KMS-11 (cell line): ENCODE data around the gene CLOCK.

Experiments used
- H2AFZ ChIP-seq: fragments of 200-600 bp; sonication (generic); 2 replicates; pipeline ENCODE4 v1.6.1; 2016; ENCODE audit warnings: antibody characterized with exemption, mixed run types, low read depth
- H3K27ac ChIP-seq: fragments of 200-600 bp; sonication (generic); 2 replicates; pipeline ENCODE4 v1.6.1; 2016; ENCODE audit warnings: mild to moderate bottlenecking, mixed run types
- H3K27me3 ChIP-seq: fragments of 200-600 bp; sonication (generic); 2 replicates; pipeline ENCODE4 v1.6.1; 2017; ENCODE audit warnings: mild to moderate bottlenecking, low read depth, mixed run types, moderate library complexity; ENCODE audit not compliant: insufficient read depth
- H3K36me3 ChIP-seq: fragments of 200-600 bp; sonication (generic); 2 replicates; pipeline ENCODE4 v1.6.1; 2017; ENCODE audit warnings: mild to moderate bottlenecking, mixed run types; ENCODE audit not compliant: insufficient read depth
- H3K4me1 ChIP-seq: fragments of 200-600 bp; sonication (generic); 2 replicates; pipeline ENCODE4 v1.6.1; 2016; ENCODE audit warnings: mild to moderate bottlenecking, low read depth, mixed run types; ENCODE audit not compliant: poor library complexity, severe bottlenecking
- H3K4me2 ChIP-seq: fragments of 200-600 bp; sonication (generic); 2 replicates; pipeline ENCODE4 v1.7.0; 2016; ENCODE audit warnings: mild to moderate bottlenecking, mixed run types
- H3K4me3 ChIP-seq: fragments of 200-600 bp; sonication (generic); IDR thresholded peaks from 2 replicates; pipeline ENCODE4 v1.6.1; 2017; ENCODE audit warnings: low read depth, low read length, mixed read lengths; ENCODE audit not compliant: insufficient read depth
- H3K79me2 ChIP-seq: fragments of 200-600 bp; sonication (generic); 2 replicates; pipeline ENCODE4 v1.6.1; 2016; ENCODE audit warnings: low read depth, mixed run types; ENCODE audit not compliant: insufficient read depth
- H3K9ac ChIP-seq: fragments of 200-600 bp; sonication (generic); 2 replicates; pipeline ENCODE4 v1.6.1; 2016; ENCODE audit warnings: mild to moderate bottlenecking, mixed run types
- H4K20me1 ChIP-seq: fragments of 200-600 bp; sonication (generic); 2 replicates; pipeline ENCODE4 v1.6.1; 2016; ENCODE audit warnings: mild to moderate bottlenecking, mixed run types; ENCODE audit not compliant: insufficient read depth
- TF ChIP-seq, protein P1 (sequence below): fragments of 200-600 bp; sonication (generic); conservative IDR thresholded peaks from 2 replicates; pipeline ENCODE4 v1.6.1; 2017; ENCODE audit warnings: low read depth, mild to moderate bottlenecking, antibody characterized with exemption, low read length, moderate library complexity, mixed read lengths

CLOCK gene

DNA sequence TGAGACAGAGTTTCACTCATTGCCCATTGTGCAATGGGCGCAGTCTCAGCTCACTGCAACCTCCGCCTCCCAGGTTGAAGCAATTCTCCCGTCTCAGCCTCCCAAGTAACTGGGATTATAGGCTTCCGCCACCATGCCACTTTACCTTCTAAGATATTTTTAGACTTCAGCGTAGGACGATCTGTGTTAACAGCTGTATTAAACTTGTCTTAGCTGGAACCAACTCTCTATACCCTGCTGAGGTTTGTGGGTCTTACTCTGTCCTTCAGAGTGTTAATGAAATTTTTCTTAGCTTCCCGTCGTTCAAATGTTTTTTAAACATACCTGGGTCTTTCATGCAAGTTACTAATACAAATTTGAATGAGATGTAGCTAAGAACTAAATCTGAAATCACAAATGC, 136.3 kb downstream of the CLOCK start:
- Histone ChIP-seq H3K4me3 (no peak overlapping the region), H3K27ac (no peak overlapping the region), H3K9ac (no peak overlapping the region), H4K20me1 (peaks cover 8% of the 10 kb centered on the region; the same call in 1 of the 2 replicates), H3K4me1 (no peaks in the 10 kb centered on the region), H3K36me3 (peaks cover 5% of the 10 kb centered on the region; the same call in 1 of the 2 replicates), H3K27me3 (no peaks in the 10 kb centered on the region), H3K4me2 (no peak overlapping the region), H3K79me2 (peaks cover 61% of the 10 kb centered on the region), H2AFZ (no peak overlapping the region)
- TF ChIP-seq, protein P1, sequence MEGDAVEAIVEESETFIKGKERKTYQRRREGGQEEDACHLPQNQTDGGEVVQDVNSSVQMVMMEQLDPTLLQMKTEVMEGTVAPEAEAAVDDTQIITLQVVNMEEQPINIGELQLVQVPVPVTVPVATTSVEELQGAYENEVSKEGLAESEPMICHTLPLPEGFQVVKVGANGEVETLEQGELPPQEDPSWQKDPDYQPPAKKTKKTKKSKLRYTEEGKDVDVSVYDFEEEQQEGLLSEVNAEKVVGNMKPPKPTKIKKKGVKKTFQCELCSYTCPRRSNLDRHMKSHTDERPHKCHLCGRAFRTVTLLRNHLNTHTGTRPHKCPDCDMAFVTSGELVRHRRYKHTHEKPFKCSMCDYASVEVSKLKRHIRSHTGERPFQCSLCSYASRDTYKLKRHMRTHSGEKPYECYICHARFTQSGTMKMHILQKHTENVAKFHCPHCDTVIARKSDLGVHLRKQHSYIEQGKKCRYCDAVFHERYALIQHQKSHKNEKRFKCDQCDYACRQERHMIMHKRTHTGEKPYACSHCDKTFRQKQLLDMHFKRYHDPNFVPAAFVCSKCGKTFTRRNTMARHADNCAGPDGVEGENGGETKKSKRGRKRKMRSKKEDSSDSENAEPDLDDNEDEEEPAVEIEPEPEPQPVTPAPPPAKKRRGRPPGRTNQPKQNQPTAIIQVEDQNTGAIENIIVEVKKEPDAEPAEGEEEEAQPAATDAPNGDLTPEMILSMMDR: no peak

DNA sequence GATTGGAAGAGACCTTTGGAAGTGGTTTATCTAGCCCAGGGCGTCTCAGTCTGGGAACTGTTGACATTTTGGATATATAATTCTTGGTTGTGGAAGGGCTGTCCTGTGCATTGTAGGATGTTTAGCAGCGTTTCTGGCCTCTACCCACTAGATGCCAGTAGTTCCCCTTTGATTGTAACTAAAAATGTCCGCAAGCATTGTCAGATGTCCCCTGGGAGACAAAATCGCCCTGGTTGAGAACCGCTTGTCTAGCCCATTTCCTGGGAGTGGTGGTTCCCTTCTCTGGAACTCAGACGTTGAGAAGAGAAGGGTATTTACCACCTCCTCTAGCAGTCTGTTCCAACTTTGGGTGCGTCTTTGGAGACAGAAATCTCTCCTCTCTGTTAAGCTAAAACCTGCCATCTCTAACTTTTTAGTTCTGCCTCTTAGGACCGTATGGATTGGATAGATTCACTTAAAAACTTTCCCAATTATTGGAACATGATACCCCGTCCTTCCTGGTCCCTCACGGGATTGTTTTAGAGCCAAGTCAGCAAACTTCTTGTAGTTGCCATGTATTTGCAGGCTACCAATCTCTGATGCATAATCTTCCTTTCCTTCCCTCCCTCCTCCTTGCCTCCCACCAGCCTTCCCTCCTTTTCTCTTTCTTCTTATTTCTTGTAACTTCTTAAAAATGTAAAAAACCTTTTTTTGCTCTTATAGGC, 137.1 kb downstream of the CLOCK start:
- H3K27ac ChIP-seq: no peak overlapping the region
- no peak overlapping the region for H2AFZ ChIP-seq
- no peak overlapping the region for H3K9ac ChIP-seq
- H3K27me3 ChIP-seq: no peaks in the 10 kb centered on the region
- peaks cover 5% of the 10 kb centered on the region; the same call in 1 of the 2 replicates for H3K36me3 ChIP-seq
- peaks cover 69% of the 10 kb centered on the region for H3K79me2 ChIP-seq
- no peaks in the 10 kb centered on the region for H3K4me1 ChIP-seq
- H3K4me2 ChIP-seq: no peak overlapping the region
- peaks cover 8% of the 10 kb centered on the region; the same call in 1 of the 2 replicates for H4K20me1 ChIP-seq
- TF ChIP-seq, protein P1: no peak
- H3K4me3 ChIP-seq: no peak overlapping the region

DNA sequence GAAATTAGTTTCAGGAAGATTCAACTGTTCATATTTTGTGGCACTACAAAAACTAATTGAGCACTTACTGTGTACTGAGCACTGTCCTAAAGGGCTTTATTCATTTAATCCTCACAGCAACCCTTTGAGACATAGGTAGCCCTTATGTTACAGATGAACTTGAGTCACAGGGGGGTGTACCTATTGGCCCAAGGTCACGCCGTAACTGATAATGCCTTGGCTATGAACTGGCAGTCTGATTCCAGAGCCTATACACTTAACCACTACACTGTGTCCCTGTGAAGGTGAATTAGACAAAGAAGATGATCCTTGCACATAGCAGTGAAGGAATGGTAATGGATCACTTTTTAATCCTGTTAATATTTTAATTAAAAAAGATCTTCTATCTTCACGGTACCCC, 138.9 kb downstream of the CLOCK start:
- Histone ChIP-seq H3K4me2 (no peak overlapping the region), H3K27ac (no peak overlapping the region), H3K27me3 (no peaks in the 10 kb centered on the region), H3K9ac (no peak overlapping the region), H3K36me3 (peaks cover 5% of the 10 kb centered on the region; the same call in 1 of the 2 replicates), H4K20me1 (peaks cover 8% of the 10 kb centered on the region; the same call in 1 of the 2 replicates), H2AFZ (no peak overlapping the region), H3K79me2 (peaks cover 81% of the 10 kb centered on the region), H3K4me1 (no peaks in the 10 kb centered on the region), H3K4me3 (no peak overlapping the region)
- TF ChIP-seq, protein P1: no peak

- Histone ChIP-seq H2AFZ (no peak overlapping the region), H3K4me2 (no peak overlapping the region), H3K4me3 (no peak overlapping the region), H3K4me1 (no peaks in the 10 kb centered on the region), H4K20me1 (peaks cover 8% of the 10 kb centered on the region; the same call in 1 of the 2 replicates), H3K79me2 (peaks cover 81% of the 10 kb centered on the region), H3K27me3 (no peaks in the 10 kb centered on the region), H3K9ac (no peak overlapping the region), H3K36me3 (peaks cover 5% of the 10 kb centered on the region; the same call in 1 of the 2 replicates), H3K27ac (no peak overlapping the region)
- TF ChIP-seq, protein P1: no peak
Measured at GRCh38 chr4:55407119-55407518, 139.6 kb downstream of the CLOCK start.
